NCI-H345 treated with DMSO at 0.1 percent for 48 hours (cell line): ENCODE data around the gene ALKBH1.
"Not testable (repeated sequence)": the region's sequence is repeated elsewhere in the genome, so short reads cannot be mapped to it uniquely, and the experiment has no call there.

ENCODE experiments used
- DNase-seq: peaks from one replicate; lab custom pipeline; 2025; ENCODE audit not compliant: unreplicated experiment; lab: John Stamatoyannopoulos, UW

The ALKBH1 gene, protein sequence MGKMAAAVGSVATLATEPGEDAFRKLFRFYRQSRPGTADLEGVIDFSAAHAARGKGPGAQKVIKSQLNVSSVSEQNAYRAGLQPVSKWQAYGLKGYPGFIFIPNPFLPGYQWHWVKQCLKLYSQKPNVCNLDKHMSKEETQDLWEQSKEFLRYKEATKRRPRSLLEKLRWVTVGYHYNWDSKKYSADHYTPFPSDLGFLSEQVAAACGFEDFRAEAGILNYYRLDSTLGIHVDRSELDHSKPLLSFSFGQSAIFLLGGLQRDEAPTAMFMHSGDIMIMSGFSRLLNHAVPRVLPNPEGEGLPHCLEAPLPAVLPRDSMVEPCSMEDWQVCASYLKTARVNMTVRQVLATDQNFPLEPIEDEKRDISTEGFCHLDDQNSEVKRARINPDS

GRCh38 chr14:77707724-77708408 lies at the start of gene ALKBH1, which contains the start of gene SLIRP:
Gene ALKBH1 (minus strand): TSS chr14:77708023. CDS start chr14:77708004, 19 bp downstream.
Gene SLIRP (plus strand): TSS chr14:77708103. CDS start chr14:77708112, 9 bp downstream.
- DNase-seq: peak; percentile 89

GRCh38 chr14:77752799-77753516 lies 45.1 kb upstream of the ALKBH1 start:
- DNase-seq: no peak

GRCh38 chr14:77752266-77752665 lies 44.4 kb upstream of the ALKBH1 start:
- DNase-seq: no peak

- DNase-seq: not testable (repeated sequence)
Measured at GRCh38 chr14:77747425-77747824, 39.6 kb upstream of the ALKBH1 start.

DNA sequence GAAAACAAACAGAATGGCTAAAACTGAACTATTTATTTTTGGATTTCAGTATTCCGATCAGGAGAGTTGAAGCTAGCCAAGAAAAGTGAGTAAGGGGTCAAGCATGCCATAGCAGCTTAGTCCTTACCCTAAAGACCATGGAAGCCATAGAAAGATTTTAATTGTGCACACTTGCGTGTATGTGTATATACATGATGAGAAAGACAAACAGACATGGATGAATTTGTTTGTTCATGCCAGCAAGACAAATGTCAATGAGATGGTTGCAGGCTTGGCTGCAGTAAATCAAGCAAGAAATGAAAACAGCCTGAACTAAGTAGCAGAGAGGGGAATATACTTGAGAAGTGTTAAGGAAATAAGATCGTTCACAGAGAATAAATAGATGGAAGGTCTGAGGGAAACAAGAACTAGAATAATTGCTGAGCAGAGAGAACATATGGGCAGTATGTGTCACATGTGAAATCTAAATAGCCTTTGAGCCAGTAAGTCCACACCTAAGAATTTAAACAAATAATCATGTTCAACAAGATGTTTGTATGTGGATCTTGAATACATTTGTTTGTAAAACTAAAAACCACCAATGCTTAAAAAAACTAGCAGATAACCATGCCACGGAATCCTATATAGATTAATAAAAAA lies 38.4 kb upstream of the ALKBH1 start:
- no peak for DNase-seq

DNA sequence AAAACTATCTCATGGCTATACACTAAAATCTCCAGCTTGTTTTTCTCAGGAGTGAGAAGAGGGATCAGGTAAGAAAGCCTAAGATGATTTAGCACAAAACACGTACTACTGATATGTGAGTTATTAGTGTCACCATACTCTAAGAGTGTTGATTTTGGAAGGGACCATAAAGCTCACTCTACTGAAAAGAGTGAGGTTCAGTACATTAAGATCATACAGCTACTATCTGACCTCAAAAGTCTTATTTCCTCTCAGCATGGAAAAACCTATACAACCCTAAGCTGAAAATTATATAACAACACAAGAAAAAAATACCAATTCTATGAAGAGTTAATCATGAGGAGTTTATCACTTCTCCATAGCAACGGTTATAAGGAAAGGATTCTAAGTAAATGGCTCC lies 33.6 kb upstream of the ALKBH1 start:
- DNase-seq: no peak

- DNase-seq: no peak
Measured at GRCh38 chr14:77738559-77739250, 30.9 kb upstream of the ALKBH1 start.

DNA sequence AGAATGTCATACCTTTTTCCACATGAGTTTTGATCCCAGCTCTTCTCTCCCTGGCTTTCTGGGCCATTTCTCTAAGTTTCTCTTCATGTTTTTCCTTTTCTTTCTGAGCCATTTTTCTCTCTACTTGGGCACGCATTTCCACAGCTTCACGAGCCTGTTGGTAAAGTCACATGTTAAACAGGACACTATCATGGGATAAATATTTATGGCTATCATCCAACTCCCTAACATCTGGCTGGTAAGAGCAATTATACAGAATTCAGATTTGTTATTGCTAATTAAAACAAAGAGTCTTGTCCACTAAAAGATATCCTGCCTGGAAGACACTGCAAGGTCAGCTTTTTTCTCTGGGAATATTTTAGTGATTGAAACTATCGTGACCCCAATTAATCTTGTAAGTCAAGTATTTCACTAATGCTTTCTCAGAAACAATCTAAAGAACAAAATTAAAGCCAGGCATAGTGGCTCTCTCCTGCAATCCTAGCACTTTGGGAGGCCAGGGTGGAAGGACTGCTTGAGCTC lies 23.2 kb upstream of the ALKBH1 start:
- DNase-seq: no peak

DNA sequence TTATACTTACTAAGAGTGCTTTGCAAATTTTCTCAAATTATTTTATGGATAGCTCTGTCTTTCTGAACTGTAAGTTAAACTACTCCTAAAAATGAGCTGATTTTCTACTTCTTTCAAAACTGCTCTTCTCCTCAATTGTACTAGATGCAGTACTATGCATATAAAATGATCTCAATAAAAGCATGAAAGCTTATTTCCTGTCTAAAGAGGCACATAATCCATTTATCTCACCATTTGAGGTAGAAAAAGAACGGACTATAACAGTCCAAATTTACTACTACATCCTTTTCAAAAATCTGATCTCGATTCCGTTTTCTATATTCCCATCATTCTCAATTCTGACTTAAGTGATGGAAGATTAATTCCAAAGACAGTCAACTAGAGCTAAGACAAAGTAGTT lies 14.5 kb upstream of the ALKBH1 start:
- no peak for DNase-seq

- DNase-seq: no peak
Measured at GRCh38 chr14:77721437-77721836, 13.6 kb upstream of the ALKBH1 start.

DNA sequence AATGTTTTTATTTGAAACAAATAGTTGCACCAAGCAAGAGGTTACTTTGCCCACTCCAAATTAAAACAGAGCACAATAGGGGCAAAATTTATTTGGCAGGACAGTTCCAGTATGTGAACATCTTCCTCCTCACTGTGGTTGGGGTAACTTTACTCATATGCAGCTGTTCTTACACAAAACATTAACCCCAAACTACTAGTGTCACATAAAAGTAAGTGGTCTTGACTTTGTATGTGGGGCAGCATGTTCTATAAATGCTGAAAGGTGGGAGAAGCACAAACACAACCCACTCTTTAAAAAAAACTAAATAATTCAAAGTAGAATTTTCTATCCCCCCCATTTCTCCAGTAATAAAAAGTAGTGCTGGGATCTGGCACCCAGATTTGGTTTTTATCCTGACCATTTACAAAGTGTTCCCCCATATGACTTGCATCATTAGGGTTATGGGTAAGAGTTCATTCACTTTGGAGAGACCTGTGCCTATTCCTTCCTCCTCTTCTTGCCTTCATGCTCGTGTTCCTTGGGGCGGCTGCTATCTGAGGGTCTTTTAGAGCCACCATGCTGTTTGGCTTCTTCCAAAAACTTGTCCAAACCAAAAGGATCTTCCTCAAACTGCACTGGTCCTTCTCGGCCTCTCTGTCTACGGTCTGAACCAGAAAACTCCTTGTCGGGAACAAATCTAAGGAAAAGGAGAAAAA lies 9.9 kb upstream of the ALKBH1 start:
- no peak for DNase-seq

DNA sequence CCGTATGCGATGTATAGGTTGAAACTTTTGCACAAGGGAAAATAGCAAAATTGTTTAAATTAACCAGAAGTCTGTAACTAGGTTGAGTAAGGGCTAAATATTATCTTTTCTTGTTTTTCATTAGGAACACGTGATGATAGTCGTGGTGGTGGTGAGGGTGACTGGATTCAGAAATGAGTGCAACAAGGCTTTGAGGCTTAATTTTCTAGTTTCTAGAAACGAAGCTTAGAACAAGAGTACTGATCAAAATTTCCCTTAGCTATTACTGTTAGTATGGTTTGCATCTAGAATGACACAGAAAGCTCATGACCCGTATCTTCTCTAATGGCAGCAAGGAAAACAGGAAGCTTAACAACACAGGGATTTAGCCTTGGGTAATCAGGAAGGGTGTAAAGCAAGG lies 7.1 kb upstream of the ALKBH1 start:
- DNase-seq: no peak

GRCh38 chr14:77710364-77710763 lies 2.5 kb upstream of the ALKBH1 start:
- no peak for DNase-seq

DNA sequence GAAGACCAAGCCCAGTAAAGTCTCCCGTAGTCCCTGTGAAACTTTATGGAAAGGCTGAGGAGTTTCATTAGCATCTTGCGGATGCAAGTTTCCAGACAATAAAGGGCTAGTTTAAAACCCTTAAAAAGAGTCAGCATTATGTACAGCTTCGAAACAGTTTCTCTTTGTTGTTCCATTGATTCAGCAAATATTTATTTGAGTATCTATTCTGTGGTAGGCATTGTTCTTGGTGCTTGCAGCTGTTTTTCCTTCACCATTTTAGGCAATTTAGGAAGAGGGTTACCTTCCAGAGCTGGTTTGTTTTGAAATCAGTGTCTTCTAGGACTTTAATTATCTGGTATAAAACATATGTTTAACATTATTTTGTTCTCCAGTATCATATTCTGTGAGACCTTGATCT lies 1.6 kb upstream of the ALKBH1 start:
- no peak for DNase-seq

GRCh38 chr14:77708749-77709148 lies 926 bp upstream of the ALKBH1 start:
- no peak for DNase-seq

DNA sequence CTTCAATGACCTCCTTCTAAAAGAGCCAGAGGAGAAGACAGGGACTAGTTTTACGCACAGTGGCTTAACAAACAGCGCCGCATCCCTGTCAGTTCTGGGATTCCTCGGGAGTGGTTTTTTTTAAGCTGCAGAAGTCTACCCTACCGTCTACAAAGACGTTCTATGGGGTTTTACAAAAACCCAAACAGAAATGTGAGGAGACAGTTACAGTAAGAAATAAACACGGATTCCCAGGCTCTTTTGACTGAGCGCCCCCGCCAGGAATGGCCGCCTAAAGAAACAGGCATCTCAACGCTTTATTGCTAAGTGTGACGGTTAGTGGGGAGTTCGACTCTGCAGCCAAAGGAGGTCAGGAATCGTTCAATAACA lies 484 bp downstream of the ALKBH1 start:
- peak; percentile 6 for DNase-seq

DNA sequence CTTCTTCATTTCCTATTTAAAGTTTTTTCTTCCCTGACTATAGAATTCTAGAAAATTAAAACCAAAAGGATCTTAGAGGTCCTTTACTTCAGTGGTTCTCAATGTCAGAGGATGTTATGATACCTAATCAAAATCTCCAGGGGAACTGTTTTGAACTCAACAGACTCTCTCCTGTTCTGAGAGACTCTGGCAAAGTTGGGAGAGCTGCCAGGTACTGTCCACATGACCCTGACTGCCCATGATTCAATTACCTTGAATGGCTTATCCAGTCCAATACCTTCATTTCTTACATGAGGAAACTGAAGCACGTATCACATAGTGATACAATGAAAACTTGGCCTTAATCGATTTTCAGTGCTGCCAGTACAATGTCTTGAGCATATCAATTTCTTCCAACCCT lies 16.6 kb downstream of the ALKBH1 start:
- DNase-seq: no peak

DNA sequence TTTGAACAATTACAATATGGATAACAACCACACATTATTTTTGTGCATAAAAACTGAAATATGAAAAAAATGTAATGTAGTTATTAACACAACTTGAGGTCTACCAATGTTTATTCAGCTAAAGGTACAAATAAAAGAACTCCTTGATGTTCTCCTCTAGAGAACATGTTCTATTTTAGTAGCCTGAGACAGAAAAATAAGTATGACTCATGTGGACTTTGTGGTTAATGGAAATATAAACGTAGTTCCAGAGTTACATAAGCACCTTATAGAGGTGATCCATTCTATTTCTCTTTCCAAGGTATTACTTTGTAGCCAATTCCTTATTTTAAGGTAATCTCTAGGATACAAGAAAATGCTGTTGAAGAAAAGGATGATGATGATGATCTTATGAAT lies 25.7 kb downstream of the ALKBH1 start:
- DNase-seq: no peak

GRCh38 chr14:77681196-77682157 lies 26.3 kb downstream of the ALKBH1 start:
- DNase-seq: peak; percentile 25
